OCI-LY7 (cell line): Measurements from ENCODE around the gene SNX25. TPM values are rescaled to one million over a fixed set of nuclear protein-coding genes. Genes with fewer than 3 reads are reported as not detected.
"Not testable (repeated sequence)": the region's sequence is repeated elsewhere in the genome, so short reads cannot be mapped to it uniquely, and the experiment has no call there.

Experiments
- BruUV-seq: library from RNA; stranded (reverse); fragments of 400-500 nt; replicated peaks from 2 replicates; lab custom pipeline; 2021; lab: Mats Ljungman, UMichigan
- CTCF ChIA-PET: fragments of 300-600 bp; sonication (Branson Sonifier 250); formaldehyde crosslinking; loops from one replicate; lab custom pipeline; 2022; ENCODE audit warnings: antibody characterized with exemption; ENCODE audit not compliant: unreplicated experiment; lab: Charles Lee
- POLR2A ChIA-PET: fragments of 300-600 bp; sonication (Branson Sonifier 250); formaldehyde crosslinking; loops from one replicate; lab custom pipeline; 2022; ENCODE audit warnings: antibody characterized with exemption; lab: Charles Lee
- DNase-seq: peaks from one replicate; pipeline ENCODE4 v3.0.0-alpha.2; 2015; ENCODE audit warnings: low spot score
- H2AFZ ChIP-seq: fragments of 200-600 bp; sonication (generic), shearing (Covaris generic); 2 replicates; pipeline ENCODE4 v1.6.1; 2014; ENCODE audit warnings: mild to moderate bottlenecking, antibody characterized with exemption, low read length, moderate library complexity
- H3K27ac ChIP-seq: fragments of 200-600 bp; sonication (generic); 2 replicates; pipeline ENCODE4 v1.5.1; 2014; ENCODE audit warnings: mixed run types, low read depth, mild to moderate bottlenecking, moderate library complexity, low read length, inconsistent platforms; ENCODE audit not compliant: poor library complexity, severe bottlenecking
- H3K36me3 ChIP-seq: fragments of 200-600 bp; sonication (generic); 2 replicates; pipeline ENCODE4 v1.6.1; 2014; ENCODE audit warnings: mild to moderate bottlenecking, antibody characterized with exemption, low read length, moderate library complexity, mixed read lengths; ENCODE audit not compliant: insufficient read depth
- H3K4me1 ChIP-seq: fragments of 200-600 bp; sonication (generic); 2 replicates; pipeline ENCODE4 v1.5.1; 2014; ENCODE audit warnings: mild to moderate bottlenecking, low read length; ENCODE audit not compliant: insufficient read depth, poor library complexity, severe bottlenecking
- H3K4me2 ChIP-seq: fragments of 200-600 bp; sonication (generic); 2 replicates; pipeline ENCODE4 v1.6.1; 2014; ENCODE audit warnings: mild to moderate bottlenecking, low read length
- H3K4me3 ChIP-seq: fragments of 200-600 bp; sonication (generic); 2 replicates; pipeline ENCODE4 v1.5.1; 2014; ENCODE audit warnings: mild to moderate bottlenecking, low read depth, low read length; ENCODE audit not compliant: poor library complexity, severe bottlenecking
- H3K79me2 ChIP-seq: fragments of 200-600 bp; sonication (generic); 2 replicates; pipeline ENCODE4 v1.6.1; 2016; ENCODE audit warnings: low read depth, mild to moderate bottlenecking, low read length, moderate library complexity, mixed read lengths; ENCODE audit not compliant: insufficient read depth
- H3K9me2 ChIP-seq: fragments of 200-600 bp; sonication (generic); 2 replicates; pipeline ENCODE4 v1.6.1; 2016; ENCODE audit warnings: mild to moderate bottlenecking, low read length, mixed read lengths; ENCODE audit not compliant: insufficient read depth
- H3K9me3 ChIP-seq: fragments of 200-600 bp; sonication (generic); 2 replicates; pipeline ENCODE4 v1.6.1; 2014; ENCODE audit warnings: mild to moderate bottlenecking, mixed run types, low read length, mixed read lengths
- H4K20me1 ChIP-seq: fragments of 200-600 bp; sonication (generic); 2 replicates; pipeline ENCODE4 v1.6.1; 2014; ENCODE audit warnings: mild to moderate bottlenecking, antibody characterized with exemption, low read length, moderate library complexity, mixed read lengths; ENCODE audit not compliant: insufficient read depth
- CTCF ChIP-seq: fragments of 200-600 bp; sonication (generic); conservative IDR thresholded peaks from 2 replicates; pipeline ENCODE4 v1.5.1; 2014; ENCODE audit warnings: mild to moderate bottlenecking, antibody characterized with exemption, low read length, moderate library complexity, mixed read lengths
- EZH2phosphoT487 ChIP-seq: fragments of 200-600 bp; sonication (generic); IDR thresholded peaks from 2 replicates; pipeline ENCODE4 v1.6.1; 2018; ENCODE audit warnings: low read depth, borderline replicate concordance, mild to moderate bottlenecking, mixed run types, antibody characterized with exemption, low read length, moderate library complexity, mixed read lengths
- intact Hi-C: fragments of 100-400 bp; cut with micrococcal nuclease; formaldehyde crosslinking; loops from one replicate; pipeline ENCODE4 v1.10.0; 2022; ENCODE audit not compliant: unreplicated experiment
- total RNA-seq, 2 experiments: library from RNA; depleted of rRNA in 1 of 2; stranded (reverse); fragments of >200 nt in 1 of 2; shearing (Covaris generic) in 1 of 2; gene quantifications; 2 replicates each; pipeline ENCODE4 v1.2.3, GENCODE V29; 2014 to 2022

Gene SNX25
- total RNA-seq, 2 experiments from 2014 or later, result 33.7 to 55.6 TPM

GRCh38 chr4:185256446-185256845, 47.0 kb downstream of the SNX25 start:
- no peak for DNase-seq
- peaks cover 7% of the 10 kb centered on the region; the same call in 1 of the 2 replicates for H3K36me3 ChIP-seq
- H3K4me1 ChIP-seq, result peaks cover 69% of the 10 kb centered on the region
- H2AFZ ChIP-seq, result no peak overlapping the region; the same call in 1 of the 2 replicates
- TF ChIP-seq EZH2phosphoT487 (no peak), CTCF (no peak)
- H3K4me2 ChIP-seq, result peak overlapping the region; percentile 65
- no peaks in the 10 kb centered on the region for H3K9me2 ChIP-seq
- no peaks in the 10 kb centered on the region for H3K9me3 ChIP-seq
- H4K20me1 ChIP-seq, result no peaks in the 10 kb centered on the region
- ChIA-PET POLR2A (interaction anchor here (0.6 to 3.5 kb wide), 10 partner anchors 9 to 331 kb away, joined by 3 to 26 read pairs (median 4); no protein-coding TSS in a partner anchor), CTCF (no interaction called here)
- intact Hi-C loops, result no loop called here
- H3K79me2 ChIP-seq, result peaks cover 14% of the 10 kb centered on the region
- H3K4me3 ChIP-seq, result peak overlapping the region; percentile 53
- no TSS peak for BruUV-seq
- H3K27ac ChIP-seq, result peak overlapping the region; percentile 25

GRCh38 chr4:185257086-185257485, 47.7 kb downstream of the SNX25 start:
- Histone ChIP-seq H3K9me3 (no peaks in the 10 kb centered on the region), H3K4me1 (peaks cover 76% of the 10 kb centered on the region), H2AFZ (no peak overlapping the region), H3K4me3 (peak overlapping the region; percentile 7), H3K79me2 (peaks cover 20% of the 10 kb centered on the region), H3K36me3 (peaks cover 7% of the 10 kb centered on the region; the same call in 1 of the 2 replicates), H4K20me1 (no peaks in the 10 kb centered on the region), H3K4me2 (peak overlapping the region; percentile 65), H3K9me2 (no peaks in the 10 kb centered on the region), H3K27ac (peak overlapping the region; percentile 13)
- ChIA-PET POLR2A (interaction anchor here (0.6 to 3.5 kb wide), 12 partner anchors 8 to 341 kb away, joined by 3 to 26 read pairs (median 4); no protein-coding TSS in a partner anchor), CTCF (no interaction called here)
- intact Hi-C loops, result no loop called here
- no peak for DNase-seq
- TF ChIP-seq CTCF (no peak), EZH2phosphoT487 (no peak)
- BruUV-seq, result no TSS peak

- Histone ChIP-seq H3K79me2 (peaks cover 20% of the 10 kb centered on the region), H4K20me1 (no peaks in the 10 kb centered on the region), H3K4me1 (peaks cover 82% of the 10 kb centered on the region), H3K4me3 (no peak overlapping the region), H3K9me3 (no peaks in the 10 kb centered on the region), H2AFZ (no peak overlapping the region), H3K4me2 (no peak overlapping the region), H3K27ac (no peak overlapping the region), H3K9me2 (no peaks in the 10 kb centered on the region), H3K36me3 (peaks cover 7% of the 10 kb centered on the region; the same call in 1 of the 2 replicates)
- intact Hi-C loops, result no loop called here
- POLR2A ChIA-PET, result interaction anchor here (0.7 to 3.5 kb wide), 9 partner anchors 8 to 340 kb away, joined by 3 to 26 read pairs (median 4); no protein-coding TSS in a partner anchor
- BruUV-seq, result no TSS peak
- DNase-seq, result no peak
- TF ChIP-seq EZH2phosphoT487 (no peak), CTCF (no peak)
- CTCF ChIA-PET, result no interaction called here
Observed at GRCh38 chr4:185257694-185258093, 48.3 kb downstream of the SNX25 start.

- H3K36me3 ChIP-seq, H4K20me1 ChIP-seq, H2AFZ ChIP-seq, CTCF ChIA-PET, DNase-seq, H3K4me3 ChIP-seq, BruUV-seq, H3K9me3 ChIP-seq, H3K9me2 ChIP-seq, intact Hi-C loops: not testable (repeated sequence)
- Histone ChIP-seq H3K4me2 (peak overlapping the region; percentile 39), H3K4me1 (peaks cover 92% of the 10 kb centered on the region), H3K27ac (peak overlapping the region; percentile 27), H3K79me2 (peaks cover 25% of the 10 kb centered on the region)
- POLR2A ChIA-PET, result interaction anchor here (0.5 to 1.8 kb wide), 6 partner anchors 8 to 311 kb away, joined by 3 to 7 read pairs (median 3); no protein-coding TSS in a partner anchor
Observed at GRCh38 chr4:185258741-185259140, 49.3 kb downstream of the SNX25 start.
